ENCODE results near the gene PHB1. TPM values are rescaled to one million over a fixed set of nuclear protein-coding genes. Genes with fewer than 3 reads are reported as not detected.
A peak's percentile ranks its signal among the peaks of the same experiment; 100 is the strongest.

Gene PHB1
- total and polyA plus RNA-seq, 2 experiments from 2014 or later = 194 to 211 TPM

- TF ChIP-seq ZNF462 (CRISPR knock-in tag; IDR thresholded peaks at IDR 0.05) (no peak), CREB1 (CRISPR knock-in tag; IDR thresholded peaks at IDR 0.05; ENCODE audit: low read depth) (no peak)
Observed at GRCh38 chr17:49388290-49388640, 26.4 kb downstream of the PHB1 start (continued).

- no peaks in the 10 kb centered on the region for H3K36me3 ChIP-seq (ENCODE audit: insufficient read depth)
- no peaks in the 10 kb centered on the region for H3K36me3 Mint-ChIP-seq (ENCODE audit: low read depth)
- H2AFZ ChIP-seq = peak overlapping the region; percentile 23; the same call in 1 of the 2 replicates
- H3K4me1 ChIP-seq (ENCODE audit: insufficient read depth) = no peaks in the 10 kb centered on the region
- no peaks in the 10 kb centered on the region for H3K9me3 Mint-ChIP-seq
- H3K27me3 Mint-ChIP-seq (ENCODE audit: insufficient read depth, low read depth, poor library complexity) = peaks cover 12% of the 10 kb centered on the region
- no peaks in the 10 kb centered on the region for H3K79me2 ChIP-seq (replicated peaks; ENCODE audit: insufficient read depth)
- H3K4me3 Mint-ChIP-seq = no peak overlapping the region
- H3K4me1 Mint-ChIP-seq = peaks cover 2% of the 10 kb centered on the region; the same call in 2 of the 3 replicates
- no peak for DNase-seq (ENCODE audit: low spot score)
- H3K4me3 ChIP-seq = no peak overlapping the region
- H3K27me3 ChIP-seq (ENCODE audit: insufficient read depth) = no peaks in the 10 kb centered on the region
- no peaks in the 10 kb centered on the region for H3K9me2 ChIP-seq (ENCODE audit: insufficient read depth)
- no peak overlapping the region for H3K4me2 ChIP-seq
- H3F3A ChIP-seq (replicated peaks; ENCODE audit: low read depth) = no peaks in the 10 kb centered on the region
- no peak overlapping the region for H3K27ac ChIP-seq (ENCODE audit: low read depth)
- H3K27ac Mint-ChIP-seq = no peak overlapping the region
- H4K20me1 ChIP-seq (replicated peaks; ENCODE audit: insufficient read depth) = no peaks in the 10 kb centered on the region
- no peak for ATAC-seq
- no peak for TF ChIP-seq POLR2AphosphoS5 (IDR thresholded peaks at IDR 0.05; ENCODE audit: low read depth)
- TF ChIP-seq EZH2phosphoT487 (IDR thresholded peaks at IDR 0.05; ENCODE audit: unreplicated experiment) = no peak
- no peak for TF ChIP-seq ZNF114 (CRISPR knock-in tag; IDR thresholded peaks at IDR 0.05)
- TF ChIP-seq CTCF (conservative IDR thresholded peaks at IDR 0.05; ENCODE audit: low read depth in 2 of 2) = no peak
- no peak for TF ChIP-seq NANOG (IDR thresholded peaks at IDR 0.05; ENCODE audit: borderline replicate concordance)
- TF ChIP-seq STAT1 (IDR thresholded peaks at IDR 0.05; ENCODE audit: unreplicated experiment) = no peak
- TF ChIP-seq JUNB (IDR thresholded peaks at IDR 0.05; ENCODE audit: unreplicated experiment) = no peak
- TF ChIP-seq EZH2 (IDR thresholded peaks at IDR 0.05; ENCODE audit: low read depth, unreplicated experiment) = no peak
- TF ChIP-seq, protein P1, sequence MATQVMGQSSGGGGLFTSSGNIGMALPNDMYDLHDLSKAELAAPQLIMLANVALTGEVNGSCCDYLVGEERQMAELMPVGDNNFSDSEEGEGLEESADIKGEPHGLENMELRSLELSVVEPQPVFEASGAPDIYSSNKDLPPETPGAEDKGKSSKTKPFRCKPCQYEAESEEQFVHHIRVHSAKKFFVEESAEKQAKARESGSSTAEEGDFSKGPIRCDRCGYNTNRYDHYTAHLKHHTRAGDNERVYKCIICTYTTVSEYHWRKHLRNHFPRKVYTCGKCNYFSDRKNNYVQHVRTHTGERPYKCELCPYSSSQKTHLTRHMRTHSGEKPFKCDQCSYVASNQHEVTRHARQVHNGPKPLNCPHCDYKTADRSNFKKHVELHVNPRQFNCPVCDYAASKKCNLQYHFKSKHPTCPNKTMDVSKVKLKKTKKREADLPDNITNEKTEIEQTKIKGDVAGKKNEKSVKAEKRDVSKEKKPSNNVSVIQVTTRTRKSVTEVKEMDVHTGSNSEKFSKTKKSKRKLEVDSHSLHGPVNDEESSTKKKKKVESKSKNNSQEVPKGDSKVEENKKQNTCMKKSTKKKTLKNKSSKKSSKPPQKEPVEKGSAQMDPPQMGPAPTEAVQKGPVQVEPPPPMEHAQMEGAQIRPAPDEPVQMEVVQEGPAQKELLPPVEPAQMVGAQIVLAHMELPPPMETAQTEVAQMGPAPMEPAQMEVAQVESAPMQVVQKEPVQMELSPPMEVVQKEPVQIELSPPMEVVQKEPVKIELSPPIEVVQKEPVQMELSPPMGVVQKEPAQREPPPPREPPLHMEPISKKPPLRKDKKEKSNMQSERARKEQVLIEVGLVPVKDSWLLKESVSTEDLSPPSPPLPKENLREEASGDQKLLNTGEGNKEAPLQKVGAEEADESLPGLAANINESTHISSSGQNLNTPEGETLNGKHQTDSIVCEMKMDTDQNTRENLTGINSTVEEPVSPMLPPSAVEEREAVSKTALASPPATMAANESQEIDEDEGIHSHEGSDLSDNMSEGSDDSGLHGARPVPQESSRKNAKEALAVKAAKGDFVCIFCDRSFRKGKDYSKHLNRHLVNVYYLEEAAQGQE (IDR thresholded peaks at IDR 0.05; ENCODE audit: unreplicated experiment) = no peak
- no peak for TF ChIP-seq ETS1 (IDR thresholded peaks at IDR 0.05)
Observed at GRCh38 chr17:49387498-49388289, 27.0 kb downstream of the PHB1 start.

All from GM23338 (cell line).